Measurements from ENCODE around the gene SELENOO. TPM values are rescaled to one million over a fixed set of nuclear protein-coding genes. Genes with fewer than 3 reads are reported as not detected.

The SELENOO gene
- total and polyA plus RNA-seq, 2 of the 13 experiments (the other 11 are each of a cell fraction or from before 2014, with no cell fraction given): 14.4 to 19.0 TPM

DNA sequence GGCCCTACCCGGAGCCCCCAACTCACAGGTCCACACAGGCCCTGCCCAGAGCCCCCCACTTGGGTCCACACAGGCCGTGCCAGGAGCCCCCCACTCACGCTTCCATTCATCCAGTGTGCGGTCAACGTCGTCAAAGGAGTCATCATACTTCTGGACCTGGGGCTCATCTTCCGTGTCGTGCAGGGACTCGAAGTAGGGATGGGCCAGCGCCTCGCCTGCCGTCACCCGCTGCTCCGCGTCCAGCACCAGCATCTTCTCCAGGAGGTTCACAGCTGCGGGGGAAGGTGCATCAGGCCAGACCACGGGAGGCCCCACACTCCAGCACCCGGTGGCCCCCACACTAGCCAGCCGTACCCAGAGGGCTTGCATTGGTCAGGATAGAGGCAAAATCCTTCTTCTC, 54.3 kb downstream of the SELENOO start:
- intact Hi-C loops (cut with micrococcal nuclease; ENCODE audit: unreplicated experiment) (no loop called here), in situ Hi-C loops (cut with HindIII; ENCODE audit: extremely low pct_ligation_motif_present, low pct_unique_long_range_greater_than_20kb) (no loop called here)
- Histone ChIP-seq H3K27me3 (ENCODE audit: control insufficient read depth in 1 of 2, insufficient read depth in 2 of 2, low read length in 2 of 2) (no peaks in the 10 kb centered on the region), H3K4me3 (replicated peaks in 1 of 3; ENCODE audit: insufficient read depth in 1 of 3, low read depth in 2 of 3, low read length in 3 of 3) (no peak overlapping the region), H3K4me1 (ENCODE audit: insufficient read depth, low read length) (peaks cover 39% of the 10 kb centered on the region), H3K79me2 (ENCODE audit: insufficient read depth, low read length) (peaks cover 2% of the 10 kb centered on the region), H3K27ac (ENCODE audit: extremely low read length, insufficient read depth, low read length) (no peak overlapping the region), H2AFZ (ENCODE audit: low read length) (no peak overlapping the region), H3K9me3 (ENCODE audit: low read length) (no peaks in the 10 kb centered on the region), H3K9ac (ENCODE audit: insufficient read depth, low read depth, low read length) (no peak overlapping the region), H4K20me1 (ENCODE audit: insufficient read depth, low read length) (no peaks in the 10 kb centered on the region), H3K4me2 (ENCODE audit: low read depth, low read length) (no peak overlapping the region), H3K36me3 (replicated peaks in 1 of 2; ENCODE audit: control insufficient read depth in 1 of 2, insufficient read depth in 2 of 2, low read length in 2 of 2) (peaks cover 3% of the 10 kb centered on the region in 2 experiments; a peak in 1 of 5 replicates)
- POLR2A ChIA-PET: no interaction called here
- 99% methylated on average over 12 of the region's 19 CpGs for WGBS (ENCODE audit: low lambda C conversion rate)
- ATAC-seq (no peak), DNase-seq (ENCODE audit: low spot score) (no peak), FAIRE-seq (no peak)
- TF ChIP-seq, protein P1, sequence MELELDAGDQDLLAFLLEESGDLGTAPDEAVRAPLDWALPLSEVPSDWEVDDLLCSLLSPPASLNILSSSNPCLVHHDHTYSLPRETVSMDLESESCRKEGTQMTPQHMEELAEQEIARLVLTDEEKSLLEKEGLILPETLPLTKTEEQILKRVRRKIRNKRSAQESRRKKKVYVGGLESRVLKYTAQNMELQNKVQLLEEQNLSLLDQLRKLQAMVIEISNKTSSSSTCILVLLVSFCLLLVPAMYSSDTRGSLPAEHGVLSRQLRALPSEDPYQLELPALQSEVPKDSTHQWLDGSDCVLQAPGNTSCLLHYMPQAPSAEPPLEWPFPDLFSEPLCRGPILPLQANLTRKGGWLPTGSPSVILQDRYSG (CRISPR knock-in tag; IDR thresholded peaks at IDR 0.05): no peak
- 0 out of 2 replicates have a peak, but pooled peaks have one; percentile 14 for TF ChIP-seq RBFOX2 (IDR thresholded peaks at IDR 0.05; ENCODE audit: low read depth, low read length)
- CTCF ChIA-PET (ENCODE audit: low intra/inter-chr PET ratio, low total read pairs): no interaction called here
- BruUV-seq (replicated peaks): no TSS peak

- ATAC-seq (no peak), FAIRE-seq (no peak), DNase-seq (ENCODE audit: low spot score) (no peak)
- no TSS peak for BruUV-seq (replicated peaks)
- ChIA-PET POLR2A (no interaction called here), CTCF (ENCODE audit: low intra/inter-chr PET ratio, low total read pairs) (no interaction called here)
- H2AFZ ChIP-seq (ENCODE audit: low read length): no peak overlapping the region
- H3K27ac ChIP-seq (ENCODE audit: extremely low read length, insufficient read depth, low read length): no peak overlapping the region
- no peaks in the 10 kb centered on the region for H3K9me3 ChIP-seq (ENCODE audit: low read length)
- no peak overlapping the region for H3K9ac ChIP-seq (ENCODE audit: insufficient read depth, low read depth, low read length)
- H3K79me2 ChIP-seq (ENCODE audit: insufficient read depth, low read length): no peaks in the 10 kb centered on the region
- no peaks in the 10 kb centered on the region for H4K20me1 ChIP-seq (ENCODE audit: insufficient read depth, low read length)
- peaks cover 39% of the 10 kb centered on the region for H3K4me1 ChIP-seq (ENCODE audit: insufficient read depth, low read length)
- WGBS (ENCODE audit: low lambda C conversion rate): 96% methylated on average over 10 of the region's 17 CpGs
- no peak overlapping the region for H3K4me2 ChIP-seq (ENCODE audit: low read depth, low read length)
- in situ Hi-C loops (cut with HindIII; ENCODE audit: extremely low pct_ligation_motif_present, low pct_unique_long_range_greater_than_20kb): no loop called here
- no peaks in the 10 kb centered on the region for H3K27me3 ChIP-seq (ENCODE audit: control insufficient read depth in 1 of 2, insufficient read depth in 2 of 2, low read length in 2 of 2)
- H3K36me3 ChIP-seq (replicated peaks in 1 of 2; ENCODE audit: control insufficient read depth in 1 of 2, insufficient read depth in 2 of 2, low read length in 2 of 2): peaks cover 3% of the 10 kb centered on the region in 2 experiments; a peak in 1 of 5 replicates
- H3K4me3 ChIP-seq (replicated peaks in 1 of 3; ENCODE audit: insufficient read depth in 1 of 3, low read depth in 2 of 3, low read length in 3 of 3): no peak overlapping the region
- intact Hi-C loops (cut with micrococcal nuclease; ENCODE audit: unreplicated experiment): no loop called here
- no peak for TF ChIP-seq HINFP (CRISPR knock-in tag; IDR thresholded peaks at IDR 0.05; ENCODE audit: low read depth)
- no peak for TF ChIP-seq NFKB2 (CRISPR knock-in tag; IDR thresholded peaks at IDR 0.05; ENCODE audit: borderline replicate concordance)
- no peak for TF ChIP-seq ZXDC (CRISPR knock-in tag; IDR thresholded peaks at IDR 0.05)
- no peak for TF ChIP-seq KDM2A (CRISPR knock-in tag; IDR thresholded peaks at IDR 0.05; ENCODE audit: borderline replicate concordance, low read depth)
- no peak for TF ChIP-seq ZNF383 (CRISPR knock-in tag; IDR thresholded peaks at IDR 0.05; ENCODE audit: borderline replicate concordance)
- no peak for TF ChIP-seq GATAD2A (CRISPR knock-in tag; IDR thresholded peaks at IDR 0.05)
- no peak for TF ChIP-seq RBM22 (optimal IDR thresholded peaks at IDR 0.05; ENCODE audit: low read length)
- TF ChIP-seq CHCHD3 (CRISPR knock-in tag; IDR thresholded peaks at IDR 0.05): no peak
- TF ChIP-seq MZF1 (CRISPR knock-in tag; IDR thresholded peaks at IDR 0.05; ENCODE audit: borderline replicate concordance): no peak
- TF ChIP-seq, protein P2, sequence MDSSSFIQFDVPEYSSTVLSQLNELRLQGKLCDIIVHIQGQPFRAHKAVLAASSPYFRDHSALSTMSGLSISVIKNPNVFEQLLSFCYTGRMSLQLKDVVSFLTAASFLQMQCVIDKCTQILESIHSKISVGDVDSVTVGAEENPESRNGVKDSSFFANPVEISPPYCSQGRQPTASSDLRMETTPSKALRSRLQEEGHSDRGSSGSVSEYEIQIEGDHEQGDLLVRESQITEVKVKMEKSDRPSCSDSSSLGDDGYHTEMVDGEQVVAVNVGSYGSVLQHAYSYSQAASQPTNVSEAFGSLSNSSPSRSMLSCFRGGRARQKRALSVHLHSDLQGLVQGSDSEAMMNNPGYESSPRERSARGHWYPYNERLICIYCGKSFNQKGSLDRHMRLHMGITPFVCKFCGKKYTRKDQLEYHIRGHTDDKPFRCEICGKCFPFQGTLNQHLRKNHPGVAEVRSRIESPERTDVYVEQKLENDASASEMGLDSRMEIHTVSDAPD (CRISPR knock-in tag; IDR thresholded peaks at IDR 0.05): no peak
- no peak for TF ChIP-seq SIX1 (CRISPR knock-in tag; IDR thresholded peaks at IDR 0.05; ENCODE audit: borderline replicate concordance)
These were observed 54.8 kb downstream of the SELENOO start for GRCh38 chr22:50255607-50256006.

Data from HepG2 (cell line).